MCF 10A (cell line): ENCODE measurements around the gene DUSP2. TPM values are rescaled to one million over a fixed set of nuclear protein-coding genes. Genes with fewer than 3 reads are reported as not detected.

Source experiments
- BruUV-seq: library from RNA; stranded (reverse); fragments of 400-500 nt; replicated peaks from 2 replicates; lab custom pipeline; 2021; lab: Mats Ljungman, UMichigan
- CTCF ChIA-PET: fragments of 300-600 bp; sonication (Branson Sonifier 250); formaldehyde crosslinking; extraction: SDS; loops from one replicate; lab custom pipeline; 2021; ENCODE audit warnings: antibody characterized with exemption, inconsistent platforms; lab: Yijun Ruan, JAX
- POLR2A ChIA-PET: fragments of 300-600, 350-650 bp; sonication (Branson Sonifier 250); formaldehyde crosslinking; extraction: SDS; loops from one replicate; lab custom pipeline; 2020; ENCODE audit warnings: antibody characterized with exemption, inconsistent platforms; lab: Yijun Ruan, JAX
- DNase-seq: peaks from one replicate; pipeline ENCODE4 v3.0.0-alpha.2; 2018; ENCODE audit not compliant: unreplicated experiment
- H3K27ac Mint-ChIP-seq: one replicate; pipeline ENCODE4 v1.8.0; 2022; ENCODE audit warnings: mild to moderate bottlenecking, low read depth, mixed read lengths; ENCODE audit not compliant: unreplicated experiment
- H3K27me3 Mint-ChIP-seq: one replicate; pipeline ENCODE4 v1.8.0; 2022; ENCODE audit warnings: mixed read lengths; ENCODE audit not compliant: insufficient read depth, unreplicated experiment
- H3K36me3 Mint-ChIP-seq: one replicate; pipeline ENCODE4 v1.8.0; 2022; ENCODE audit warnings: mild to moderate bottlenecking, moderate library complexity, mixed read lengths; ENCODE audit not compliant: insufficient read depth, unreplicated experiment
- H3K4me1 Mint-ChIP-seq: one replicate; pipeline ENCODE4 v1.8.0; 2022; ENCODE audit warnings: mixed read lengths; ENCODE audit not compliant: insufficient read depth, unreplicated experiment
- H3K4me3 Mint-ChIP-seq: one replicate; pipeline ENCODE4 v1.8.0; 2022; ENCODE audit warnings: mild to moderate bottlenecking, moderate library complexity, mixed read lengths; ENCODE audit not compliant: unreplicated experiment
- H3K9me3 Mint-ChIP-seq: one replicate; pipeline ENCODE4 v1.8.0; 2022; ENCODE audit warnings: mixed read lengths; ENCODE audit not compliant: unreplicated experiment
- CTCF ChIP-seq: fragments of 200-600 bp; IDR thresholded peaks from one replicate; pipeline ENCODE4 v1.8.0; 2022; ENCODE audit warnings: antibody characterized with exemption, mild to moderate bottlenecking; ENCODE audit not compliant: unreplicated experiment
- intact Hi-C: fragments of 100-400 bp; cut with micrococcal nuclease; formaldehyde crosslinking; loops from 2 replicates; pipeline ENCODE4 v1.14.1; 2022
- total RNA-seq: library from RNA; stranded (reverse); gene quantifications from 2 replicates; pipeline ENCODE4 v1.2.3, GENCODE V29; 2022

The DUSP2 gene
- total RNA-seq, 1 experiment from 2014 or later: 3.3 TPM

- CTCF ChIA-PET: interaction anchor here (0.7 to 1.9 kb wide), 2 partner anchors 16 to 19 kb away, joined by 3 to 8 read pairs; no protein-coding TSS in a partner anchor
- Mint-ChIP-seq H3K9me3 (no peaks in the 10 kb centered on the region), H3K27ac (no peak overlapping the region), H3K27me3 (peaks cover 13% of the 10 kb centered on the region), H3K36me3 (no peaks in the 10 kb centered on the region), H3K4me1 (no peaks in the 10 kb centered on the region), H3K4me3 (no peak overlapping the region)
- intact Hi-C loops: no loop called here
- BruUV-seq: no TSS peak
- no peak for DNase-seq
- POLR2A ChIA-PET: no interaction called here
- no peak for TF ChIP-seq CTCF
Observed at GRCh38 chr2:96158554-96158940, 13.3 kb upstream of the DUSP2 start.

GRCh38 chr2:96157649-96158553, 12.7 kb upstream of the DUSP2 start:
- TF ChIP-seq CTCF: no peak
- intact Hi-C loops: no loop called here
- Mint-ChIP-seq H3K36me3 (no peaks in the 10 kb centered on the region), H3K27me3 (peaks cover 13% of the 10 kb centered on the region), H3K4me1 (no peaks in the 10 kb centered on the region), H3K27ac (no peak overlapping the region), H3K4me3 (no peak overlapping the region), H3K9me3 (no peaks in the 10 kb centered on the region)
- CTCF ChIA-PET: interaction anchor here (0.7 to 1.9 kb wide), 2 partner anchors 16 to 135 kb away, joined by 4 to 8 read pairs; no protein-coding TSS in a partner anchor
- no TSS peak for BruUV-seq
- POLR2A ChIA-PET: no interaction called here
- DNase-seq: no peak

- intact Hi-C loops: no loop called here
- Mint-ChIP-seq H3K4me3 (no peak overlapping the region), H3K4me1 (no peaks in the 10 kb centered on the region), H3K9me3 (no peaks in the 10 kb centered on the region), H3K36me3 (no peaks in the 10 kb centered on the region), H3K27ac (no peak overlapping the region), H3K27me3 (peaks cover 13% of the 10 kb centered on the region)
- BruUV-seq: no TSS peak
- POLR2A ChIA-PET: no interaction called here
- CTCF ChIA-PET: no interaction called here
- no peak for DNase-seq
- TF ChIP-seq CTCF: no peak
Observed at GRCh38 chr2:96156926-96157648, 11.8 kb upstream of the DUSP2 start.
